HEK293 (cell line): Measurements from ENCODE around the gene RSBN1L.
A peak's percentile ranks its signal among the peaks of the same experiment; 100 is the strongest.

ENCODE experiments used
- CTCF ChIA-PET: fragments of 350-600 bp; formaldehyde crosslinking; extraction: SDS; loops from one replicate; lab custom pipeline; 2021; ENCODE audit warnings: antibody characterized with exemption; lab: Yijun Ruan, JAX
- POLR2A ChIA-PET: fragments of 300-600 bp; formaldehyde crosslinking; extraction: SDS; loops from one replicate; lab custom pipeline; 2020; ENCODE audit warnings: antibody characterized with exemption, inconsistent platforms; lab: Yijun Ruan, JAX
- H3K27ac ChIP-seq: fragments of 200-500 bp; sonication (Bioruptor generic); 2 replicates; pipeline ENCODE4 v1.5.1; 2014; ENCODE audit warnings: low read depth, low read length, control low read depth, inconsistent platforms; ENCODE audit errors: extremely low read depth
- H3K36me3 ChIP-seq, 2 experiments: fragments of 200-500 bp in 1 of 2; sonication (Bioruptor generic) in 1 of 2; 1 replicate in 1 of 2; 2 replicates in 1 of 2; pipeline ENCODE4 v1.5.1; 2014 to 2017; ENCODE audit warnings: inconsistent platforms in 2 of 2, low read length in 2 of 2; ENCODE audit not compliant: control insufficient read depth in 2 of 2, insufficient read depth in 1 of 2
- H3K4me1 ChIP-seq: fragments of 200-500 bp; sonication (Bioruptor generic); 2 replicates; pipeline ENCODE4 v1.5.1; 2014; ENCODE audit warnings: mild to moderate bottlenecking, low read length, inconsistent platforms; ENCODE audit not compliant: control insufficient read depth, insufficient read depth
- H3K4me3 ChIP-seq: 2 replicates; pipeline ENCODE4 v1.5.1; 2011; ENCODE audit warnings: low read depth, mild to moderate bottlenecking, control low read depth, low read length, moderate library complexity
- H3K9me3 ChIP-seq: fragments of 200-500 bp; sonication (Bioruptor generic); 2 replicates; pipeline ENCODE4 v1.5.1; 2014; ENCODE audit warnings: low read depth, low read length, inconsistent platforms; ENCODE audit not compliant: control insufficient read depth, insufficient read depth
- GLI2 ChIP-seq: fragments of 450-650 bp; formaldehyde crosslinking; IDR thresholded peaks from 2 replicates; pipeline ENCODE4; 2017; ENCODE audit warnings: missing biosample characterization, missing genetic modification characterization, low read depth, borderline replicate concordance
- OVOL3 ChIP-seq: fragments of 450-650 bp; formaldehyde crosslinking; IDR thresholded peaks from 2 replicates; pipeline ENCODE4 v1.5.1; 2016; ENCODE audit warnings: missing biosample characterization, missing genetic modification characterization
- PRDM6 ChIP-seq: fragments of 450-650 bp; formaldehyde crosslinking; IDR thresholded peaks from 2 replicates; pipeline ENCODE4 v1.5.1; 2017; ENCODE audit warnings: missing biosample characterization, missing genetic modification characterization
- SCRT1 ChIP-seq: fragments of 450-650 bp; formaldehyde crosslinking; IDR thresholded peaks from 2 replicates; pipeline ENCODE4 v1.5.1; 2016; ENCODE audit warnings: missing biosample characterization, missing genetic modification characterization, borderline replicate concordance
- SP7 ChIP-seq: fragments of 450-650 bp; formaldehyde crosslinking; IDR thresholded peaks from 2 replicates; pipeline ENCODE4 v1.5.1; 2016; ENCODE audit warnings: missing biosample characterization, missing genetic modification characterization
- WT1 ChIP-seq: fragments of 450-650 bp; formaldehyde crosslinking; IDR thresholded peaks from 2 replicates; pipeline ENCODE4 v1.5.1; 2016; ENCODE audit warnings: missing biosample characterization, missing genetic modification characterization
- ZEB2 ChIP-seq: fragments of 450-650 bp; formaldehyde crosslinking; IDR thresholded peaks from 2 replicates; pipeline ENCODE4 v1.5.1; 2016; ENCODE audit warnings: missing biosample characterization, missing genetic modification characterization
- ZFP41 ChIP-seq: fragments of 450-650 bp; formaldehyde crosslinking; IDR thresholded peaks from 2 replicates; pipeline ENCODE4 v1.5.1; 2016; ENCODE audit warnings: missing biosample characterization, missing genetic modification characterization, borderline replicate concordance
- ZNF138 ChIP-seq: fragments of 450-650 bp; formaldehyde crosslinking; IDR thresholded peaks from 2 replicates; pipeline ENCODE4 v1.5.1; 2016; ENCODE audit warnings: missing biosample characterization, missing genetic modification characterization, borderline replicate concordance
- ZNF146 ChIP-seq: fragments of 450-650 bp; formaldehyde crosslinking; IDR thresholded peaks from 2 replicates; pipeline ENCODE4 v1.5.1; 2016; ENCODE audit warnings: missing biosample characterization, missing genetic modification characterization
- ZNF223 ChIP-seq: fragments of 450-650 bp; formaldehyde crosslinking; IDR thresholded peaks from 2 replicates; pipeline ENCODE4 v1.5.1; 2016; ENCODE audit warnings: missing biosample characterization, missing genetic modification characterization
- ZNF239 ChIP-seq: fragments of 450-650 bp; formaldehyde crosslinking; IDR thresholded peaks from 2 replicates; pipeline ENCODE4 v1.5.1; 2016; ENCODE audit warnings: missing biosample characterization, missing genetic modification characterization
- ZNF341 ChIP-seq: fragments of 450-650 bp; formaldehyde crosslinking; IDR thresholded peaks from 2 replicates; pipeline ENCODE4; 2016; ENCODE audit warnings: low read depth, missing biosample characterization, missing genetic modification characterization
- ZNF354C ChIP-seq: fragments of 450-650 bp; formaldehyde crosslinking; IDR thresholded peaks from 2 replicates; pipeline ENCODE4 v1.5.1; 2016; ENCODE audit warnings: missing biosample characterization, missing genetic modification characterization, low read depth, borderline replicate concordance
- ZNF366 ChIP-seq: fragments of 450-650 bp; formaldehyde crosslinking; conservative IDR thresholded peaks from 2 replicates; pipeline ENCODE4 v1.5.1; 2016; ENCODE audit warnings: missing biosample characterization, missing genetic modification characterization
- ZNF426 ChIP-seq: fragments of 450-650 bp; formaldehyde crosslinking; IDR thresholded peaks from 2 replicates; pipeline ENCODE4 v1.5.1; 2017; ENCODE audit warnings: missing biosample characterization, missing genetic modification characterization, mild to moderate bottlenecking, inconsistent platforms, moderate library complexity
- ZNF544 ChIP-seq: fragments of 450-650 bp; formaldehyde crosslinking; IDR thresholded peaks from 2 replicates; pipeline ENCODE4 v1.5.0; 2017; ENCODE audit warnings: missing biosample characterization, missing genetic modification characterization
- ZNF623 ChIP-seq: fragments of 450-650 bp; formaldehyde crosslinking; IDR thresholded peaks from 2 replicates; pipeline ENCODE4 v1.5.1; 2016; ENCODE audit warnings: missing biosample characterization, missing genetic modification characterization
- ZNF624 ChIP-seq: fragments of 450-650 bp; formaldehyde crosslinking; IDR thresholded peaks from 2 replicates; pipeline ENCODE4 v1.5.1; 2017; ENCODE audit warnings: missing biosample characterization, missing genetic modification characterization
- ZNF626 ChIP-seq: fragments of 450-650 bp; sonication (Bioruptor Pico); formaldehyde crosslinking; IDR thresholded peaks from 2 replicates; pipeline ENCODE4 v1.5.1; 2018; ENCODE audit warnings: missing biosample characterization, missing genetic modification characterization, inconsistent platforms
- TF ChIP-seq, protein P1 (sequence below): fragments of 450-650 bp; formaldehyde crosslinking; IDR thresholded peaks from 2 replicates; pipeline ENCODE4 v1.5.1; 2016; ENCODE audit warnings: missing biosample characterization, missing genetic modification characterization, borderline replicate concordance
- TF ChIP-seq, protein P2 (sequence below): fragments of 450-650 bp; formaldehyde crosslinking; IDR thresholded peaks from 2 replicates; pipeline ENCODE4 v1.5.1; 2016; ENCODE audit warnings: missing biosample characterization, missing genetic modification characterization

Gene RSBN1L

DNA sequence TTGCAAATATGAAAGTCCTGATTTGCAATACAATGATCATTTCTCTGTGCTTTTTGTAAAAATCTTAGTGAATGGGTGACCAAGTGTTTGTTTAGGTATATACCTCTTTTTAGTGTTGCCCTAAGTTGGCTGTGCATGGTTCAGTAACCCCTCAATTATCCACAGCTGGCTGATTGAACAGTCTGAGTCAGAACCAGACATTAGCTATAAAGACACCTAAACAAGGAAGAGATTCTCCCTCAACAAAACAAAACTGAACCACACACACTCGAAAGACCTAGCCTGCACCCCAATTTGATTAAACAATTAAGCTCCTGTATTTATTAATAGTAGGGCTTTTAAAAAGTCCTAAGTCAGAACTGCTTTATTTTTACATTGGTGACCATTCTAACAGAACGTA lies 2.8 kb downstream of the RSBN1L start:
- Histone ChIP-seq H3K4me3 (peak overlapping the region; percentile 75), H3K27ac (no peak overlapping the region), H3K9me3 (no peaks in the 10 kb centered on the region), H3K4me1 (peaks cover 9% of the 10 kb centered on the region), H3K36me3 (no peaks in the 10 kb centered on the region)
- TF ChIP-seq ZNF623 (tag by site-specific recombination) (no peak), SP7 (tag by site-specific recombination) (peak; percentile 46; the same call in 1 of the 2 replicates)
- POLR2A ChIA-PET, result no interaction called here
- CTCF ChIA-PET, result interaction anchor here (0.6 to 1.1 kb wide), 3 partner anchors 41 to 60 kb away, joined by 3 to 4 read pairs (median 3); no protein-coding TSS in a partner anchor

DNA sequence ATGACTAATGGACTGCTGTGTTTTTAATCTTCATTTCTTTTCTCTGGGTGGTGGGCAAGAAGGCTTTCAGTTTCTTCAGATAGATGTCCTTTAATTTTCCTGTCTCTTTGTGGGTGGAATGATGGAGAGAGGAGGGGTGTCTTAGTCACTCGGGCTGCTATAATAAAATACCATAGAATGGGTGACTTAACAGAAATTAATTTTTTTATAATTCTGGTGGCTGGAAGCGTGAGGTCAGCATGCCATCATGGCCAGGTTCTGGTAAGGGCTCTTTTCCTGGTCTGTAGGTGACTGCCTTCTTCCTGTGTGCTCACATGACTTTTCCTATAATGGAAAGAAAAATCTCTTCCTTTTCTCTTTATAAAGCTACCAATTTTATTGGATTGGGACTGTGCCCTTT lies 6.3 kb downstream of the RSBN1L start:
- peaks cover 0 to 12% of the 10 kb centered on the region in 2 experiments; a peak in 2 of 3 replicates for H3K36me3 ChIP-seq
- POLR2A ChIA-PET, result interaction anchor here (0.5 to 0.6 kb wide), 2 partner anchors 10 to 14 kb away, joined by 3 to 4 read pairs; no protein-coding TSS in a partner anchor
- H3K4me3 ChIP-seq, result no peak overlapping the region
- peaks cover 9% of the 10 kb centered on the region for H3K4me1 ChIP-seq
- TF ChIP-seq ZNF146 (no peak), ZNF544 (tag by site-specific recombination) (no peak), PRDM6 (tag by site-specific recombination) (no peak), ZFP41 (no peak), OVOL3 (no peak), SCRT1 (tag by site-specific recombination) (no peak), ZNF138 (tag by site-specific recombination) (no peak), GLI2 (tag by site-specific recombination) (no peak), ZNF624 (tag by site-specific recombination) (no peak), ZNF239 (tag by site-specific recombination) (no peak), ZNF366 (tag by site-specific recombination) (no peak), ZNF426 (no peak), ZEB2 (no peak), ZNF223 (tag by site-specific recombination) (no peak), ZNF341 (tag by site-specific recombination) (no peak), ZNF626 (no peak), ZNF354C (no peak), WT1 (tag by site-specific recombination) (no peak)
- TF ChIP-seq, protein P1, sequence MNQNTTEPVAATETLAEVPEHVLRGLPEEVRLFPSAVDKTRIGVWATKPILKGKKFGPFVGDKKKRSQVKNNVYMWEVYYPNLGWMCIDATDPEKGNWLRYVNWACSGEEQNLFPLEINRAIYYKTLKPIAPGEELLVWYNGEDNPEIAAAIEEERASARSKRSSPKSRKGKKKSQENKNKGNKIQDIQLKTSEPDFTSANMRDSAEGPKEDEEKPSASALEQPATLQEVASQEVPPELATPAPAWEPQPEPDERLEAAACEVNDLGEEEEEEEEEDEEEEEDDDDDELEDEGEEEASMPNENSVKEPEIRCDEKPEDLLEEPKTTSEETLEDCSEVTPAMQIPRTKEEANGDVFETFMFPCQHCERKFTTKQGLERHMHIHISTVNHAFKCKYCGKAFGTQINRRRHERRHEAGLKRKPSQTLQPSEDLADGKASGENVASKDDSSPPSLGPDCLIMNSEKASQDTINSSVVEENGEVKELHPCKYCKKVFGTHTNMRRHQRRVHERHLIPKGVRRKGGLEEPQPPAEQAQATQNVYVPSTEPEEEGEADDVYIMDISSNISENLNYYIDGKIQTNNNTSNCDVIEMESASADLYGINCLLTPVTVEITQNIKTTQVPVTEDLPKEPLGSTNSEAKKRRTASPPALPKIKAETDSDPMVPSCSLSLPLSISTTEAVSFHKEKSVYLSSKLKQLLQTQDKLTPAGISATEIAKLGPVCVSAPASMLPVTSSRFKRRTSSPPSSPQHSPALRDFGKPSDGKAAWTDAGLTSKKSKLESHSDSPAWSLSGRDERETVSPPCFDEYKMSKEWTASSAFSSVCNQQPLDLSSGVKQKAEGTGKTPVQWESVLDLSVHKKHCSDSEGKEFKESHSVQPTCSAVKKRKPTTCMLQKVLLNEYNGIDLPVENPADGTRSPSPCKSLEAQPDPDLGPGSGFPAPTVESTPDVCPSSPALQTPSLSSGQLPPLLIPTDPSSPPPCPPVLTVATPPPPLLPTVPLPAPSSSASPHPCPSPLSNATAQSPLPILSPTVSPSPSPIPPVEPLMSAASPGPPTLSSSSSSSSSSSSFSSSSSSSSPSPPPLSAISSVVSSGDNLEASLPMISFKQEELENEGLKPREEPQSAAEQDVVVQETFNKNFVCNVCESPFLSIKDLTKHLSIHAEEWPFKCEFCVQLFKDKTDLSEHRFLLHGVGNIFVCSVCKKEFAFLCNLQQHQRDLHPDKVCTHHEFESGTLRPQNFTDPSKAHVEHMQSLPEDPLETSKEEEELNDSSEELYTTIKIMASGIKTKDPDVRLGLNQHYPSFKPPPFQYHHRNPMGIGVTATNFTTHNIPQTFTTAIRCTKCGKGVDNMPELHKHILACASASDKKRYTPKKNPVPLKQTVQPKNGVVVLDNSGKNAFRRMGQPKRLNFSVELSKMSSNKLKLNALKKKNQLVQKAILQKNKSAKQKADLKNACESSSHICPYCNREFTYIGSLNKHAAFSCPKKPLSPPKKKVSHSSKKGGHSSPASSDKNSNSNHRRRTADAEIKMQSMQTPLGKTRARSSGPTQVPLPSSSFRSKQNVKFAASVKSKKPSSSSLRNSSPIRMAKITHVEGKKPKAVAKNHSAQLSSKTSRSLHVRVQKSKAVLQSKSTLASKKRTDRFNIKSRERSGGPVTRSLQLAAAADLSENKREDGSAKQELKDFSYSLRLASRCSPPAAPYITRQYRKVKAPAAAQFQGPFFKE (tag by site-specific recombination), result no peak
- TF ChIP-seq, protein P2, sequence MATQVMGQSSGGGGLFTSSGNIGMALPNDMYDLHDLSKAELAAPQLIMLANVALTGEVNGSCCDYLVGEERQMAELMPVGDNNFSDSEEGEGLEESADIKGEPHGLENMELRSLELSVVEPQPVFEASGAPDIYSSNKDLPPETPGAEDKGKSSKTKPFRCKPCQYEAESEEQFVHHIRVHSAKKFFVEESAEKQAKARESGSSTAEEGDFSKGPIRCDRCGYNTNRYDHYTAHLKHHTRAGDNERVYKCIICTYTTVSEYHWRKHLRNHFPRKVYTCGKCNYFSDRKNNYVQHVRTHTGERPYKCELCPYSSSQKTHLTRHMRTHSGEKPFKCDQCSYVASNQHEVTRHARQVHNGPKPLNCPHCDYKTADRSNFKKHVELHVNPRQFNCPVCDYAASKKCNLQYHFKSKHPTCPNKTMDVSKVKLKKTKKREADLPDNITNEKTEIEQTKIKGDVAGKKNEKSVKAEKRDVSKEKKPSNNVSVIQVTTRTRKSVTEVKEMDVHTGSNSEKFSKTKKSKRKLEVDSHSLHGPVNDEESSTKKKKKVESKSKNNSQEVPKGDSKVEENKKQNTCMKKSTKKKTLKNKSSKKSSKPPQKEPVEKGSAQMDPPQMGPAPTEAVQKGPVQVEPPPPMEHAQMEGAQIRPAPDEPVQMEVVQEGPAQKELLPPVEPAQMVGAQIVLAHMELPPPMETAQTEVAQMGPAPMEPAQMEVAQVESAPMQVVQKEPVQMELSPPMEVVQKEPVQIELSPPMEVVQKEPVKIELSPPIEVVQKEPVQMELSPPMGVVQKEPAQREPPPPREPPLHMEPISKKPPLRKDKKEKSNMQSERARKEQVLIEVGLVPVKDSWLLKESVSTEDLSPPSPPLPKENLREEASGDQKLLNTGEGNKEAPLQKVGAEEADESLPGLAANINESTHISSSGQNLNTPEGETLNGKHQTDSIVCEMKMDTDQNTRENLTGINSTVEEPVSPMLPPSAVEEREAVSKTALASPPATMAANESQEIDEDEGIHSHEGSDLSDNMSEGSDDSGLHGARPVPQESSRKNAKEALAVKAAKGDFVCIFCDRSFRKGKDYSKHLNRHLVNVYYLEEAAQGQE (tag by site-specific recombination), result no peak
- no peaks in the 10 kb centered on the region for H3K9me3 ChIP-seq
- H3K27ac ChIP-seq, result no peak overlapping the region
- CTCF ChIA-PET, result interaction anchor here (2.3 kb wide), 1 partner anchor 57 kb away, joined by 6 read pairs; no protein-coding TSS in a partner anchor
